Measurements from ENCODE around the gene PRKN. TPM values are rescaled to one million over a fixed set of nuclear protein-coding genes. Genes with fewer than 3 reads are reported as not detected.
"Not testable (repeated sequence)": the region's sequence is repeated elsewhere in the genome, so short reads cannot be mapped to it uniquely, and the experiment has no call there.

The PRKN gene
- total RNA-seq, 1 experiment from 2014 or later: 0.46 TPM

DNA sequence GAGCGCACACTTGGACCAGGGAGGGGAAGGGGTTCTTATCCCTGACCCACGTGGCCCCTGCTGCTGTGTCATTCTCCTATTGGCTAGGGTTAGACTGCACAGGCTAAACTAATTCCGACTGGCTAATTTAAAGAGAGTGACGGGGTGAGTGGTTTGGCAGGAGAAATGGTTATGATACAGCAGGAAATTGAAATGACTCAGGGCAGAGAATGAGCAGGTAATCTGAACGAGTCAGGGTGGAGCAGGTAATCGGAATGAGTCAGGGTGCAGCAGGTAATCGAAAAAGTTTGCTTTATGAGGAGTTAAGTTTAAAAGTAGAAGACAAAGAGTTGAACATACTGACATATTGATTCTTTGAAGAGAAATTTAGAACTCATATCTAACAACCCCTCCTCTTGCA lies 1417.8 kb downstream of the PRKN start:
- POLR2A ChIA-PET; H3K4me3 ChIP-seq (ENCODE audit: low read depth in 2 of 2, low read length in 2 of 2); ATAC-seq; BruUV-seq (replicated peaks); H3K36me3 ChIP-seq (ENCODE audit: control insufficient read depth, insufficient read depth, low read length); DNase-seq (ENCODE audit: low read depth, low spot score); H3K27ac ChIP-seq (ENCODE audit: low read length); H3K4me1 ChIP-seq (ENCODE audit: control insufficient read depth, insufficient read depth, low read length); H3K9me3 ChIP-seq (ENCODE audit: control insufficient read depth, insufficient read depth, low read depth, low read length); intact Hi-C loops (cut with micrococcal nuclease; ENCODE audit: unreplicated experiment); H3K27me3 ChIP-seq (ENCODE audit: control insufficient read depth, insufficient read depth, low read length); CTCF ChIA-PET; in situ Hi-C loops (cut with HindIII; ENCODE audit: low pct_unique_long_range_greater_than_20kb, low sequenced_read_pairs): not testable (repeated sequence)

DNA sequence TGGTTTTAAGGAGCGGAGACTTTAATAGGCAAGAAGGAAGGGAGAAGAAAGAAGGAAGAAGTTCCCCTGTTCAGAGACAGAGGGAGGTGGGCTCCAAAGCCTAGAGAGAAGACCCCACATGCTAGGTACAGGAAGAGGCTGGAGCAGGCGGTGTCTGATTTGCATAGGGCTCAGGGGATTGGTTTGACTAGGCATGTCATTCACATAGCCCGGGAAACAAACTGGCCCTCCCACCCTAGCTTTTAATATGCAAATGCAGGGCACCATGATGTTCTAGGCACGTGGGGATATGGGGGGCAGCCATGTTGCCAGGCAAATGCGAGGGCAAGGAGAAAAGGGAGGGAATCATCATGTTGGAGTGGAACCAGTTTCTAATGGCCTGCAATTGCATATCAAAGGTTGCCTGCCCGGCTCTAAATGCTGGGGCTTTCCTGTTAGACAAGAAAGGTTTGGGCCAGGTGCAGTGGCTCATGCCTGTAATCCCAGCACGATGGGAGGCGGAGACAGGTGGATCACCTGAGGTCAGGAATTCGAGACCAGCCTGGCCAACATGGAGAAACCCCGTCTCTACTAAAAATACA lies 1419.4 kb downstream of the PRKN start:
- no peak for ATAC-seq
- CTCF ChIA-PET: no interaction called here
- no peaks in the 10 kb centered on the region for H3K4me1 ChIP-seq (ENCODE audit: control insufficient read depth, insufficient read depth, low read length)
- H3K4me3 ChIP-seq (ENCODE audit: low read depth in 2 of 2, low read length in 2 of 2): no peak overlapping the region
- no peaks in the 10 kb centered on the region for H3K27me3 ChIP-seq (ENCODE audit: control insufficient read depth, insufficient read depth, low read length)
- DNase-seq (ENCODE audit: low read depth, low spot score): no peak
- H3K36me3 ChIP-seq (ENCODE audit: control insufficient read depth, insufficient read depth, low read length): no peaks in the 10 kb centered on the region
- in situ Hi-C loops (cut with HindIII; ENCODE audit: low pct_unique_long_range_greater_than_20kb, low sequenced_read_pairs): no loop called here
- POLR2A ChIA-PET: no interaction called here
- TF ChIP-seq TCF7L2 (IDR thresholded peaks at IDR 0.05; ENCODE audit: low read depth, low read length) (no peak), SIN3A (IDR thresholded peaks at IDR 0.05; ENCODE audit: borderline replicate concordance, insufficient read depth, low read depth, low read length) (no peak), REST (IDR thresholded peaks at IDR 0.05; ENCODE audit: insufficient read depth in 1 of 2, low read depth in 2 of 2, low read length in 1 of 2) (no peak), POLR2AphosphoS5 (IDR thresholded peaks at IDR 0.05; ENCODE audit: low read depth, low read length) (no peak)
- TF ChIP-seq, protein P1, sequence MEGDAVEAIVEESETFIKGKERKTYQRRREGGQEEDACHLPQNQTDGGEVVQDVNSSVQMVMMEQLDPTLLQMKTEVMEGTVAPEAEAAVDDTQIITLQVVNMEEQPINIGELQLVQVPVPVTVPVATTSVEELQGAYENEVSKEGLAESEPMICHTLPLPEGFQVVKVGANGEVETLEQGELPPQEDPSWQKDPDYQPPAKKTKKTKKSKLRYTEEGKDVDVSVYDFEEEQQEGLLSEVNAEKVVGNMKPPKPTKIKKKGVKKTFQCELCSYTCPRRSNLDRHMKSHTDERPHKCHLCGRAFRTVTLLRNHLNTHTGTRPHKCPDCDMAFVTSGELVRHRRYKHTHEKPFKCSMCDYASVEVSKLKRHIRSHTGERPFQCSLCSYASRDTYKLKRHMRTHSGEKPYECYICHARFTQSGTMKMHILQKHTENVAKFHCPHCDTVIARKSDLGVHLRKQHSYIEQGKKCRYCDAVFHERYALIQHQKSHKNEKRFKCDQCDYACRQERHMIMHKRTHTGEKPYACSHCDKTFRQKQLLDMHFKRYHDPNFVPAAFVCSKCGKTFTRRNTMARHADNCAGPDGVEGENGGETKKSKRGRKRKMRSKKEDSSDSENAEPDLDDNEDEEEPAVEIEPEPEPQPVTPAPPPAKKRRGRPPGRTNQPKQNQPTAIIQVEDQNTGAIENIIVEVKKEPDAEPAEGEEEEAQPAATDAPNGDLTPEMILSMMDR (IDR thresholded peaks at IDR 0.05): no peak
- H3K9me3 ChIP-seq (ENCODE audit: control insufficient read depth, insufficient read depth, low read depth, low read length): no peaks in the 10 kb centered on the region
- intact Hi-C loops (cut with micrococcal nuclease; ENCODE audit: unreplicated experiment): no loop called here
- H3K27ac ChIP-seq (ENCODE audit: low read length): no peak overlapping the region
- BruUV-seq (replicated peaks): no TSS peak

DNA sequence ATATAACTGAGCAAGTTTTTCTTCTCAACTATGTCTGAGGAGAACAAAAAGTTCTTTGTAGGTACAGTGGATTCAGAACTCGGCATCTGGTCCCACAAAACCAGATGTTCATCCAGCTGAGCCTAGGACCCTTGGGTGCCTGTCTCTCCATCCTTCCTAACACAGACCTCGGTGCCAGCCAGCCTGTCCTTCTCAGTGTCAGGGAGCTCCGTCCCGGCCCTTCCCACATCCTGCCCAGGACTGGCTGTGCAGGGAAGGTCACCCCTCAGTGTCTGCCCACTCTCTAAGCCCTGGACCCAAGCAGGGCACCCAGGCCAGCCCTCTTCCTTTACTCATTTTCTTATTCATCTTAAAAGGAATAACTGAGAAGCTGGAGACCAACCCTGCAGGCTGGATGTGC lies 1421.7 kb downstream of the PRKN start:
- no peaks in the 10 kb centered on the region for H3K36me3 ChIP-seq (ENCODE audit: control insufficient read depth, insufficient read depth, low read length)
- no peak overlapping the region for H3K27ac ChIP-seq (ENCODE audit: low read length)
- in situ Hi-C loops (cut with HindIII; ENCODE audit: low pct_unique_long_range_greater_than_20kb, low sequenced_read_pairs) (no loop called here), intact Hi-C loops (cut with micrococcal nuclease; ENCODE audit: unreplicated experiment) (no loop called here)
- no peak for DNase-seq (ENCODE audit: low read depth, low spot score)
- H3K9me3 ChIP-seq (ENCODE audit: control insufficient read depth, insufficient read depth, low read depth, low read length): no peaks in the 10 kb centered on the region
- CTCF ChIA-PET: no interaction called here
- no peak overlapping the region for H3K4me3 ChIP-seq (ENCODE audit: low read depth in 2 of 2, low read length in 2 of 2)
- POLR2A ChIA-PET: interaction anchor here (0.7 kb wide), 1 partner anchor 43 kb away, joined by 3 read pairs; no protein-coding TSS in a partner anchor
- TF ChIP-seq REST (IDR thresholded peaks at IDR 0.05; ENCODE audit: insufficient read depth in 1 of 2, low read depth in 2 of 2, low read length in 1 of 2) (no peak), SIN3A (IDR thresholded peaks at IDR 0.05; ENCODE audit: borderline replicate concordance, insufficient read depth, low read depth, low read length) (no peak), TCF7L2 (IDR thresholded peaks at IDR 0.05; ENCODE audit: low read depth, low read length) (no peak), POLR2AphosphoS5 (IDR thresholded peaks at IDR 0.05; ENCODE audit: low read depth, low read length) (no peak)
- TF ChIP-seq, protein P1 (IDR thresholded peaks at IDR 0.05): no peak
- no peaks in the 10 kb centered on the region for H3K4me1 ChIP-seq (ENCODE audit: control insufficient read depth, insufficient read depth, low read length)
- H3K27me3 ChIP-seq (ENCODE audit: control insufficient read depth, insufficient read depth, low read length): no peaks in the 10 kb centered on the region
- no TSS peak for BruUV-seq (replicated peaks)
- no peak for ATAC-seq
